MG63 (cell line): ENCODE measurements around the gene PLPP7. TPM values are rescaled to one million over a fixed set of nuclear protein-coding genes. Genes with fewer than 3 reads are reported as not detected.
"Not testable (repeated sequence)": the region's sequence is repeated elsewhere in the genome, so short reads cannot be mapped to it uniquely, and the experiment has no call there.

Source experiments
- DNase-seq: peaks from one replicate; pipeline ENCODE4 v3.0.0-alpha.2; 2020
- H3K27me3 ChIP-seq: fragments of 250-450 bp; sonication (Bioruptor Pico); 2 replicates; pipeline ENCODE4 v1.5.1; 2020; ENCODE audit warnings: mild to moderate bottlenecking, moderate library complexity
- H3K36me3 ChIP-seq: fragments of 250-450 bp; sonication (Bioruptor Pico); 2 replicates; pipeline ENCODE4 v1.5.1; 2020; ENCODE audit warnings: mild to moderate bottlenecking, moderate library complexity
- H3K4me3 ChIP-seq: fragments of 250-450 bp; sonication (Bioruptor Pico); 2 replicates; pipeline ENCODE4 v1.5.1; 2020; ENCODE audit warnings: mild to moderate bottlenecking, moderate library complexity
- H3K9me3 ChIP-seq: fragments of 250-450 bp; sonication (Bioruptor Pico); 2 replicates; pipeline ENCODE4 v1.5.1; 2020; ENCODE audit warnings: mild to moderate bottlenecking, moderate library complexity
- total RNA-seq: library from RNA; depleted of rRNA; stranded (reverse); fragments of >200 nt; shearing (Covaris generic); gene quantifications from 2 replicates; pipeline ENCODE4 v1.2.3, GENCODE V29; 2014; ENCODE audit warnings: low replicate concordance

Gene PLPP7
- total RNA-seq, 1 experiment from 2014 or later, result 8.1 TPM

GRCh38 chr9:131308906-131309529 lies 19.5 kb downstream of the PLPP7 start:
- H3K27me3 ChIP-seq, result no peaks in the 10 kb centered on the region
- no peak overlapping the region for H3K4me3 ChIP-seq
- H3K36me3 ChIP-seq, result no peaks in the 10 kb centered on the region
- no peaks in the 10 kb centered on the region for H3K9me3 ChIP-seq
- DNase-seq, result no peak

- Histone ChIP-seq H3K36me3 (no peaks in the 10 kb centered on the region), H3K27me3 (no peaks in the 10 kb centered on the region), H3K9me3 (no peaks in the 10 kb centered on the region), H3K4me3 (no peak overlapping the region)
- no peak for DNase-seq
These were observed 20.2 kb downstream of the PLPP7 start for GRCh38 chr9:131309530-131310276.

- no peak for DNase-seq
- Histone ChIP-seq H3K4me3 (no peak overlapping the region), H3K27me3 (no peaks in the 10 kb centered on the region), H3K36me3 (no peaks in the 10 kb centered on the region), H3K9me3 (no peaks in the 10 kb centered on the region)
These were observed 21.5 kb downstream of the PLPP7 start for GRCh38 chr9:131310833-131311554.

- Histone ChIP-seq H3K27me3 (no peaks in the 10 kb centered on the region), H3K4me3 (no peak overlapping the region), H3K9me3 (no peaks in the 10 kb centered on the region), H3K36me3 (no peaks in the 10 kb centered on the region)
- no peak for DNase-seq
These were observed 22.7 kb downstream of the PLPP7 start for GRCh38 chr9:131312246-131312645.

- H3K36me3 ChIP-seq, result no peaks in the 10 kb centered on the region
- H3K27me3 ChIP-seq, result no peaks in the 10 kb centered on the region
- DNase-seq, result no peak
- no peaks in the 10 kb centered on the region for H3K9me3 ChIP-seq
- no peak overlapping the region for H3K4me3 ChIP-seq
These were observed 23.6 kb downstream of the PLPP7 start for GRCh38 chr9:131312822-131313770.

GRCh38 chr9:131318231-131319085 lies 28.9 kb downstream of the PLPP7 start:
- Histone ChIP-seq H3K27me3 (no peaks in the 10 kb centered on the region), H3K9me3 (no peaks in the 10 kb centered on the region), H3K4me3 (no peak overlapping the region), H3K36me3 (no peaks in the 10 kb centered on the region)
- no peak for DNase-seq

GRCh38 chr9:131319486-131319885 lies 30.0 kb downstream of the PLPP7 start:
- no peaks in the 10 kb centered on the region for H3K9me3 ChIP-seq

GRCh38 chr9:131320031-131320685 lies 30.6 kb downstream of the PLPP7 start:
- Histone ChIP-seq H3K9me3 (no peaks in the 10 kb centered on the region), H3K36me3 (no peaks in the 10 kb centered on the region), H3K27me3 (no peaks in the 10 kb centered on the region), H3K4me3 (no peak overlapping the region)
- no peak for DNase-seq

More at GRCh38 chr9:131319486-131319885, 30.0 kb downstream of the PLPP7 start:
- H3K36me3 ChIP-seq, result no peaks in the 10 kb centered on the region
- no peak overlapping the region for H3K4me3 ChIP-seq
- no peaks in the 10 kb centered on the region for H3K27me3 ChIP-seq
- no peak for DNase-seq

GRCh38 chr9:131323629-131324028 lies 34.1 kb downstream of the PLPP7 start:
- Histone ChIP-seq H3K4me3 (no peak overlapping the region), H3K27me3 (no peaks in the 10 kb centered on the region), H3K36me3 (no peaks in the 10 kb centered on the region), H3K9me3 (no peaks in the 10 kb centered on the region)
- DNase-seq, result no peak

GRCh38 chr9:131324736-131325679 lies 35.5 kb downstream of the PLPP7 start:
- no peak for DNase-seq
- Histone ChIP-seq H3K36me3 (no peaks in the 10 kb centered on the region), H3K9me3 (no peaks in the 10 kb centered on the region), H3K27me3 (no peaks in the 10 kb centered on the region), H3K4me3 (no peak overlapping the region)

- no peak for DNase-seq
- Histone ChIP-seq H3K4me3 (no peak overlapping the region), H3K9me3 (no peaks in the 10 kb centered on the region), H3K36me3 (no peaks in the 10 kb centered on the region), H3K27me3 (no peaks in the 10 kb centered on the region)
These were observed 39.7 kb downstream of the PLPP7 start for GRCh38 chr9:131329241-131329641.

- H3K27me3 ChIP-seq, result no peaks in the 10 kb centered on the region
- no peaks in the 10 kb centered on the region for H3K9me3 ChIP-seq
- no peak for DNase-seq
- no peaks in the 10 kb centered on the region for H3K36me3 ChIP-seq
- H3K4me3 ChIP-seq, result no peak overlapping the region
These were observed 41.5 kb downstream of the PLPP7 start for GRCh38 chr9:131330814-131331600.

GRCh38 chr9:131331996-131332395 lies 42.5 kb downstream of the PLPP7 start:
- not testable (repeated sequence) for DNase-seq, H3K4me3 ChIP-seq, H3K36me3 ChIP-seq, H3K27me3 ChIP-seq, H3K9me3 ChIP-seq
